Stimulated activated CD8-positive, alpha-beta memory T cell treated with anti-CD3 and anti-CD28 coated beads, Interleukin-12 subunit alpha, Interleukin-12 subunit beta, amount 100 ng/mL, for 4 hours (primary cell): ENCODE measurements around the gene TMED5.
"Not testable (repeated sequence)": the region's sequence is repeated elsewhere in the genome, so short reads cannot be mapped to it uniquely, and the experiment has no call there.

ENCODE experiments used
- DNase-seq: peaks from one replicate; pipeline ENCODE4 v3.0.0-alpha.2; 2020; ENCODE audit warnings: low read depth

Gene TMED5

DNA sequence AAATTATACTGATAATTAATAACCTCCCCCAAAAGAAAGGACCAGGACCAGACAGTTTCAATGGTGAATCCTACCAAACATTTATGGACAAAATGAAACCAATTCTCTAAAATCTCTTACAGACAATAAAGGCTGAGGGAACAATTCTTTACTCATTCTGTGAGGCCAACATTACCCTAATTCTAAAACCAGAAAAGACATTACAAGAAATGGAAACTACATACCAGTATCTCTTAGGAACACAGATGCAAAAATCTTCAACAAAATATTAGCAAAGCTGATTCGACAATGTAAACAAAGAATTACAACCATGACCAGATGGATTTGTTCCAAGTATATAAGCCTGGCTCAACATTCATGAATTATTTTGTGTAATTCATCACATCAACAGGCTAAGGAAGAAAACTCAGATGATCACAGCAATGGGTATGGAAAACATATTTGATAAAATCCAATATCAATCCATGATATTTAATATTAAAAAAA is 8.6 kb downstream of the TMED5 start:
- no peak for DNase-seq

DNA sequence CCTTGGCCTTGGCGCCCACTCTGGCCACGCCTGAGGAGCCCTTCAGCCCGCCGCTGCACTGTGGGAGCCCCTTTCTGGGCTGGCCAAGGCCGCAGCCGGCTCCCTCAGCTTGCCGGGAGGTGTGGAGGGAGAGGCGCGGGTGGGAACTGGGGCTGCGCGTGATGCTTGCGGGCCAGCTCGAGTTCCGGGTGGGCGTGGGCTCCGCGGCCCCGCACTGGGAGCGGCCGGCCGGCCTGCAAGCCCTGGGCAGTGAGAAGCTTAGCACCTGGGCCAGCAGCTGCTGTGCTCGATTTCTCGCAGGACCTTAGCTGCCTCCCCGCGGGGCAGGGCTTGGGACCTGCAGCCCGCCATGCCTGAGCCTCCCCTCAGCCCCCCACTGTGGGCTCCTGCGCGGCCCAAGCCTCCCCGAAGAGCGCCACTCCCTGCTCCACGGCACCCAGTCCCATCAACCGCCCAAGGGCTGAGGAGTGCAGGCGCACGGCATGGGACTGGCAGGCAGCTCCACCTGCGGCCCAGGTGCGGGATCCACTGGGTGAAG is 10.0 kb downstream of the TMED5 start:
- not testable (repeated sequence) for DNase-seq

- no peak for DNase-seq
These were observed 13.2 kb downstream of the TMED5 start for GRCh38 chr1:93167006-93167405.

- DNase-seq, result not testable (repeated sequence)
These were observed 14.3 kb downstream of the TMED5 start for GRCh38 chr1:93165895-93166294.

DNA sequence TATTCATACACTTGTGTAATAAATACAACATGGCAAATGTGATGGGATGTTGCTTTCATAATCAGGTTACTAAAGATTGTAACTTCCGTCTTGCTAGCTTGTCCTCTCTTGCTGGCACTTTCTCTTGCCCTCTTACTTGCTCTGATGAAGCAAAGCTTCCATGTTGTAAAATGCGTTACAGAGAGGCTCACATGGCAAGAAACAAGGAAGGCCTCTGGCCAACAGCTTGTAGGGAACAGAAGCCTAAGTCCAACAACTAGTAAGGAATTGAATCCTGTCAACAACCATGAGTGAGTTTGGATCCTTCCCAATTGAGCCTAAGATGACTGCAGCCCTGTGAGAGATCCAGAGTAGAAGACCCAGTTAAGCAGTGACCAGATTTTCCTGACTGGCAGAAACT is 15.4 kb downstream of the TMED5 start:
- no peak for DNase-seq

- DNase-seq, result not testable (repeated sequence)
These were observed 16.9 kb downstream of the TMED5 start for GRCh38 chr1:93163314-93163713.

- DNase-seq, result no peak
These were observed 20.9 kb downstream of the TMED5 start for GRCh38 chr1:93159337-93159736.

- no peak for DNase-seq
These were observed 24.9 kb downstream of the TMED5 start for GRCh38 chr1:93155335-93155734.

DNA sequence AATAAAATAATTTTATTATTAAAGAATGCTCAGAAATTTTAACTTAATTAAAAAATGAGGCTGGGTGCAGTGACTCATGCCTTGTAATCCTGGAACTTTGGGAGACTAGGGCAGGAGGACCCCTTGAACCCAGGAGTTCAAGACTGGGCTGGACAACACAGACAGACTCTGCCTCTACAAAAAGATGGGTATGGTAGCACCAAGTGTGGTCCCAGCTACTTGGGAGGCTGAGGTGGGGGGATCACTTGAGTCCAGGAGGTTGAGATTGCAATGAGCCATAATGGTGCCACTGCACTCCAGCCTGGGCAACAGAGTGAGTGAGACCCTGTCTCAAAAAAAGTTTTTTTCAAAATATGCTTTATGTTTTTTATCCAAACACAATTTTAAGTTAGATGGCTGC is 25.3 kb downstream of the TMED5 start:
- no peak for DNase-seq

DNA sequence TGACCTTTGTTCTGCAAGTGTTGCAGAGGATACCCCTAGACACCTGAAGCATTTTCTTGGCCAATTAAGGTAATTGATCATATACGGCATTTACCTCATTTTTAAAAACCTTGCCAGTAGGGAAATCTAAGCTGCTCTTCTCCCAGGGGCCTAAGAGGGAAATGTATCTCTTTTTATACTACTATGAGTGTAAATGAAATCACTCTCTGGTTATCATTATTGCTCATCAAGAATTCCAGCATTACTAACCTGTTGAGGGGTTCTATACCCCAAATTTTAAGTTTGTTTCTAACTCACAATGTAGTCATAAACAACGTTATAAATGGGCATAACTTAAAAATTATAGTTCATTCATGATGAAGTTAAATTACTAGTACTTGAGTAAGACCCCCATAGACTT is 27.4 kb downstream of the TMED5 start:
- DNase-seq, result no peak

DNA sequence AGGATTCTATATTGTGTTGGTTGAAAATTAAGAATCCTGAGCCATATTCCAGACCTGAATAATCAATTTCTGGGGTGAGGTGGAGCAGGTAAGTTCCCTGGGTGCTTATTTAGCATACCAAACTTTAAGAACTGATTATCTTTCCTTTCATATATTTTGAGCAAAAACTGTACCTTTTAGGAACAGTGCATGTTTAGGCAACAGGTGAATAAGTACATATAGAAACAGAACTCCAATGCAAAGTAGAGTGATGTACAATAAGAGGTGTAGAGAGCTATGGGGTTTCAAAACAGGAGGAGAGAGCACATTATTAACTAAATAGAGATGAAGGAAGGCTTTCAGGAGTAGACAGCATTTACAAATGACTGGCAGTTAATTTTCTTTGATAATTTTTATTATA is 28.7 kb downstream of the TMED5 start:
- DNase-seq, result no peak

DNA sequence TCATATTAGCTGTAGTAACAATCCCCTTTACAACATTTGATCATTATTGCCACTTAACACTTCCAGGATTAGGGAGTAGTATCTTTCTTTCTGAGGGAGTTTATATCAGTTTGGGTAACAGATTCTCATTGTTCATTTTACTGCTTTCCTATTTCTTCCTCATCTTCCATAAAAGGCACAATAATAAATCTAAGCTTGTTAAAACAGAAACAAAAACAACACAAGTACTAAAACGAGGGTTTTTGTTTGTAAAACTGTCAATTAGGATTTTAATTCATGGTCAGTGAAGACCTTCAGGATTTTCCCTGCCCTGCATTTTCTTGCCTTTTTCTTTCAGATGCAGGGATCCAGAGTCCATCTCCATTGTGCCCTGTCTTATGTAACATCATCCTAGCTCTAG is 29.5 kb downstream of the TMED5 start:
- no peak for DNase-seq

GRCh38 chr1:93148001-93148400 is 32.2 kb downstream of the TMED5 start:
- no peak for DNase-seq

DNA sequence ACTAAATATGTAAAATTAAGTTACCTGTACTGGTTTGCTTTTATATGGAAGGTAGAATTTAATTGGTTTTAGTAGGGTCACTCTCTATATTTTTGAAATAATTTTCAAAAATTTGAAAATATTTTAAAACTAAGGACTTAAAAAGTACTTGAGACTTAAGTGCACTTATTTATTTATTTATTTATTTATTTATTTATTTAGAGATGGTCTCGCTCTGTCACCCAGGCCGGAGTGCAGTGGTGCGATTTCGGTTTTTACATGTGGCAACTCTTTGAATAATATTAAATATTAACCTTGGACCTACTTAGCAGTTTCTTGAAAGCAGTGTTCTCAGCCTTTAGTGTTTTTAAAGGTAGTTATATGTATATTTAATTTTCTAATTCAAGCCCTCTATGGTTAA is 36.4 kb downstream of the TMED5 start:
- DNase-seq, result no peak

- no peak for DNase-seq
These were observed 37.1 kb downstream of the TMED5 start for GRCh38 chr1:93143136-93143535.

- no peak for DNase-seq
These were observed 38.1 kb downstream of the TMED5 start for GRCh38 chr1:93142161-93142560.

DNA sequence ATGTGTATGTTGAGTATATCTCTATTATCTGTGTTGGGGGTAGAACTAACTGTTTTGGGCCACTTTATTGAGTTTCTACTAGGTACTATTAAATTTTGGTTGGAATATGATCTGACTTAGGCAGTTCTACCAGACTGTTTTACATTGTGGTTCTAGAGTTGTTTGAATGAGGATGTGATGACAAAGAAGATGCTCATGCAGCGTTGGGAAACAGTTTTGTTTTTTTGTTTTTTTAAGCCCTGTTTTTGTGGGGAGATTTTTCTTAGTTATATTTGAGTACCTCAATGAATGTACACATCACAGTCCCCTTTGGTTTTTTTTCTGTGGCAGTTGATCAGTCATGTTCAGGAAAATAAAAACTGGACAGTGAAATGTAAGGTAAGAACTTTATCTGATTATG is 40.1 kb downstream of the TMED5 start:
- DNase-seq, result no peak

DNA sequence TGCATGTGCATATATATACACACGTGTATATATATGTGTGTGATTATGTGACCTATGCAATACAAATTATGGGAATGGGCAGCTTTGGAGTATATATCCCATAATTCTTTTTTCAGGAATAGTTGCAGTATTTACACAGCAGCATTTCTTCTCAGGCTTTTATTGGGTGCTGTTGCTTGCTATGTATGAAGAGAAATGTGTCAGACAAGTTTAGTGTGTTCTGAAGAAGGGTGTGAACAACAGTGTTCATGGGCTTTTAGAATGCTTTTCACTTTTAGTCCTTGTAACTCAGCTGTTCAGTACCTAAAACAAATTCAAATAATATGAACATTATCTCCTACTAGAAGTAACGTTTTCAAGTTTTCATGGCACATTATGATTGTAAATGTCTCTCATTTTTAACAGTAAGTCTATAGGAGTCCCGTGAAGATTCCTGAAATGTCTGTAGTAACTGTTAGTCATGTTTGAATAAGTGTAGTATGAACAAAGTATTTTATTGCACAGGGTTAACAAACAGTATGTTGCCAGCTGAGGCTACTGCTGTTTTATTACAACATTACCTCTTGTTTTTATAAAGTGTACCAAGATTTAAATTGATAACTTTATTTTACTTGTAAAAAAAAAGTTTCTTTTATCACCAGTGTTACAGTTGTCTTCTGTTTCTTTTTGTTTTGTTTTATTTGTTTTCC is 42.5 kb downstream of the TMED5 start:
- DNase-seq, result no peak

GRCh38 chr1:93136445-93136844 is 43.8 kb downstream of the TMED5 start:
- DNase-seq, result no peak

- DNase-seq, result no peak
These were observed 47.6 kb downstream of the TMED5 start for GRCh38 chr1:93132638-93133037.

DNA sequence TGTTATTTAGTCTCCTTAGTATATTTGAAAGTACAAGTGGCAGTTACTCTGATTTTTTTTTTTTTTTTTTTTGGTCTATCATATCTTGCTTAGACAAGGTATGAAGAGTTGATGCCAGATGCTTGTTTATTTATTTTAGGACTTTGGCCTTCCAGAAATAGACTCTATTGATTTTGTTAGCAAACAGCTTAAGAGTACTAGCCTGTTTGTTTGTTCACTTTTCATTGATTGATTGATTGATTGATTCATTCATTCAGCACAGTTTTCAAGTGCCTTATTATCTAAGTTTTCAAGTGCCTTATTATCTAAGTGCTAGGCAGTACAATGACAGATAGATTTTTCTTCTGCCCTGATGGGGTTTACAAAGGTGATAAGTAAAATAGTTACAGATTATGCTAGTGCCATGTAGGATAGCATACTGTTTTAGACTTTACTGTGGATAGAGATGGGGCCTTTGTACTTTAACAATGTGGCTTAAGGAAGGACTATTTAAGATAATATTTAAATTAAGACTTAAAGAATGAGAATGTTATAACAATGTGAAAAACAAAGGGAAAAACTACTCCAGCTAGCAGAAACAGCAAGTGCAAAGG is 50.6 kb downstream of the TMED5 start:
- DNase-seq, result no peak

DNA sequence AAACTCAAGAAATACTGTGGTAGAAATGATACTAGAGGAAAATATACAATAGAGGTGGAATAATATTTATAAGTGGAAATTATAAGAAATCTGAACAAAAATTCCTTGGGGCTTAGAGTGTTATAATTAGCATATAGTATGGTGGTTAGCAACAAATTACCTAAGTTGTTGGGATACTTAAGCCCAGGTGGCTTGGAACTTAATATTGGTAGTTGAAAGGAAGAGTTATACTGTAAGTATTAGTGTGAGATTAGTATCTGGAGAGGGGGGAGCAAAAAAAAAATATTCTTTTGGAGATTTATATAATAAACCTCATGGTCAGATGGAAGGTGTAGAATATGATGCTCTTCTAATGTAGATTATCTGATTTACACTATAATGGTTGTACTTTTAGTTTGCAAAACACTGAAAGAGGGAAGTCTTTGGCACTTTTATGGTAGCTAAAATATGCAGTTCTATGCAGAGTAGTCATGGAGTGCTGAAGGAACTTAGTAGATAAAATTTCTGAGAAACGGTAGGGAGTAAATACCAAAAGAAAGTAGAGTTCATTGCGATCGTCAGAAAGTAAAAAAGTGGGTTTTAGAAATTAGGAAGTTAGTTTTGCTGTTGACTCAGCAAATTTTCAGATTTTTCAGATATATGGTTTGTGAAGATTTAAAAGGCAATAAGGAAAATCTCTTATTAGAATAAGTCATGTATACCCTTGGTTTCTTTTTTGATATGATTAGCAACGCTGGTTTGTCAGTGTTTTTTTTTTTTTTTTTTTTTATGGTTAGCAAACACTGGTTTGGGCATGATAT is 55.5 kb downstream of the TMED5 start:
- DNase-seq, result no peak
